SW 1271 (cell line): ENCODE measurements around the gene PICK1.

Experiments
- DNase-seq, 2 experiments: peaks; one replicate each; lab custom pipeline; 2025; lab: John Stamatoyannopoulos, UW

The PICK1 gene

DNA sequence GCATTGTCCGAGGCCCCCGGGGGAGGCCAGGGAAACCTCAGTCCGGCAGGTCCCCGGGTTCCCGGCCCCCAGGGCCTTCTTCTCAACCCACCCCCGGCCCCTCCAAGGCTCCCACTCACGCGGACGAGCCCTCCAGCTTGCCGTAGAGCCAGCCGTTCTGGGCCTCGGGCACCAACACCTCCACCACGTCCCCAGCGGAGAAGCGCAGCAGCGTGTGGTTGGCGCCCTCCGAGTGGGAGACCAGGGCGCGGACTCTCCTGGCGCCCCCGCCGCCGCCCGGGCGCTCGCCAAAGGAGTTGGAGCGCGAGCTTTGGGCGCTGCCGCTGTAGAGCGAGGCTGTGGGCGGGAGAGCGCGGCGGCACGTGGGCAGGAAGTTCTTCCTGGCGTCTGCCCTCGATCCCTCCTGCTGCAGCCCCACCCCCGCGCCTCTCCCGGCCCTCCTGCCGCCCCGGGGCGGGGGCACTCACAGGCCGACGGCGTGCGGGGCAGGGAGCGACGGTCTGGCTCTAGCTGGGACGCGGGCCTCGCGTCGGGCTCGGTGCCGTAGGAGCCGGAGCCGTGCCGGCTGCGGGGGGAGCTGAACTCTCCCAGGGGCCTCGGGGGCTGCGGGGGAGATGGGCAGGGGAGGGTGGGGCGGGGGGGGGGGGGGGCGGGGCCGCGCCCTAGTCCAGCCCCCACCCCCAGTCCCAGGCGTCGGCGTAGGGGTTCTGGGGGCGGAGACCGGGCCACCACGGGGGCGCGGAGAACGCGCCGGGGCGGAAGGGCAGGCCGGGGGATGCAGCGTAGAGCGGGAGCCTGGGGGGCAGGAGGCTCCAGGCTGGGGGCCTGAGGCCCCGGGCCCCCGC, 31.6 kb downstream of the PICK1 start:
- DNase-seq, result no peak

DNA sequence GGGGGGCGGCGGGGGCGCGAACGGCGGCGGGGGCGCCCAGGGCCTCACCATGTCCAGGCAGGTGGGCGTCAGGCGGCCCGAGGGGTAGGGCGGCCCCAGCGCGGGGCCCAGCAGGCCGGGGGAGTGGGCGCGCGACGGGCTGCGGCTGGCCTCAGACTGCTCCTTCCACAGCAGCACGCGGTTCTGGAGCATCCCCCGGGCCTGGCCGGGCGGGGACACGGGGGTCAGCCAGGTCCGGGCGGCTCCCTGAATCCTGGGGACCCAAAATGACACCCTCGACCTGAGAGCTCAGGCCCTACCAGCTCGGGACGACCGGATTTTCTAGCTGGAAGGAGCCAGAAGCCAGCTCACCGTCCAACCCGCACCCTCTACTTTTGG, 32.3 kb downstream of the PICK1 start:
- no peak for DNase-seq

DNA sequence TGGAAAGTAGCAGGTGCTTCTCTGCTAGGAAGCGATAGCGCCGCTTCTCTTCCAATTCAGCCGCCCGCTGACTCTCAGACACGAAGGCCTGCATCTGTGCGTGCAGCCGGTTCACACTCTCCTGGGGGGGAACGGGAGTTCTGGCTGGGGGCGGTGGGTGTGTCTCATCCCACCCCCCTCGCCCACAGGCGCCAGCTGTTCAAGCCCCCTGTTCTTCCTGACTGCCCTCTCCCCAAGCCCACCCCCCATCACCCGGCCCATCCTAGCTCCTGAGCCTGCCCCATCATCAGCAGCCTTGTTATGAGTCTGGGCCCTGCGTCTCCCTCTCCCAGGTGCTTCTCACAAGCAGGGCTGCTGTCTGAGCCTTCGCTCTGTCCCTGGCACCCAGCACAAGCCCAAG, 39.9 kb downstream of the PICK1 start:
- no peak for DNase-seq

DNA sequence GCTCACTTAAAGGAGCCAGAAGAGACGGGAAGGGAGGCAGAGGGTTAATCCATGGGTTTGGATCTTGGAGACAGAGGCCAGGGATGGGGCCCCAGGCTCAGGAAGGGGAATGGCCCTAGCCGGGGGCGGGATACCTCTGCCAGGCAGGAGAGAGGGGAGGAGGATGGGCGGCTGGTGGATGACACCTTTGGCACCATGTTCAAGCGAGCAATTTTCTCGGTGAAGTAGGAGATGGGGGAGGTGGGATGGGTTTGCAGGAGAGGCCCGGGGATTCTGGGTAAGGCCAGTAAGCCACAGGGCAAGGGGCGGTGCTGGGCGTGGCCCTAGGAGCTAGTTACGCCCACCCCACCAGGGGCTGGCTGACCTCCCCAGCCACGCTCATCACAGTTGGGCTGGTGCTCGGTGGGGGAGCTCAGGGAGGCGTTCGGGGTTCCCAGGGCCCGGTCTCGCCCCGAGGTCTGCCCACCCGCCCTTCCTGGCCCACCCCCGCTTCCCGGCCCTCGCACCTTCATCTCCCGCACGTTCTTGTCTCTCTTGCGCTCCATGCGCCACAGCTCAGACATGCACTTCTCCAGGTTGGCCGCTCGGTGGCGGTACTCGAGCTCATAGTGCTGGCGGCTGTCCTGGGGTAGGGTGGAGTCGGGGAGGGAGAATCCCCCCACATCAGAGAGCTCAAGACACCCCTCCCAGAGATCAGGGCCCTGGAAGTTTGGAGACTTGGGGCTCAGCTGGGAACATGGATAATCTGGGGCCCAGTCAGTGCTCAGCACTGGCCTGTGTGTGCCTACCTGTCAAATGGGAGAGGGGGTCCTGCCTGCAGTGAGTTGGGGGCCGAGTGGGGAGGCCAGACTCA, 40.6 kb downstream of the PICK1 start:
- no peak for DNase-seq

DNA sequence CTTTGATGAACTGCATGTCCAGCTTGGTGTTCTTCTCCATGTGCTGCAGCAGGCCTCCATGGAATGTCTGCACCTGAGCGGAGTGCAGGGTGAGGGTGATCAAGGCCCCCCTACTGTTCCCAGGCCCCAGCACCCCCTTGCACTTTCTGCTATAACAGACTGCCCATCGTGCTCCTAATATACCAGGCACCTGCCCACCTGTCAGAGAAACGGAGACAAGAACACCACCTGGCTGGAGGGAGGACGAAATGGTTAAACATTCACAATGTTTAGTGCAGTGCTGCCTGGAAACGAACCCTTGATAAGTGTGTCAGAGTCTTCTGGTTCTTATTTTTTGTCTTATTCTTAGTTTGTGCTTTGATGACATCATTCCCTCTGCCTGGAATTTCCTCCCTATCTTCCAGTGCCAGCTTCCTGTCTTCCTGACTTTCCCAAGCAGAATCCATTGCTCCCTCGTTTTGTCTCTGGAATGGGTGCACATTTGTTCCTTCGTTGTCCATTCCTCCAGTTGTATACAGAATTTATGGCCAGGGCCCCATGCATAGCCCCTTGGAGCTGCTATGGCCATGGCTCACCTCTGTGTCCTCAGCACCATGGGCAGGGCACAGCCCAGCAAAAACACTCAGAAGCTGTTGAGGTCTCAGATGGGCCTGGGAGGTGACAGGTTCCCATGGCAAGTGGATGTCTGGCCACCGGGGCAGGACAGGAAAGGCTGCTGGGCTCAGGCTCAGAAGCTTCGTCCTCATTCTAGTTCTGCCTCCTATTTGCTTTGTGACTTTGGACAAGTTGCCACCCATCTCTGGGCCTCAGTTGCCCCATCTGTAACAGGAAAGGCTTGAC, 41.4 kb downstream of the PICK1 start:
- peak in 1 of 2 experiments; percentile 3 for DNase-seq

DNA sequence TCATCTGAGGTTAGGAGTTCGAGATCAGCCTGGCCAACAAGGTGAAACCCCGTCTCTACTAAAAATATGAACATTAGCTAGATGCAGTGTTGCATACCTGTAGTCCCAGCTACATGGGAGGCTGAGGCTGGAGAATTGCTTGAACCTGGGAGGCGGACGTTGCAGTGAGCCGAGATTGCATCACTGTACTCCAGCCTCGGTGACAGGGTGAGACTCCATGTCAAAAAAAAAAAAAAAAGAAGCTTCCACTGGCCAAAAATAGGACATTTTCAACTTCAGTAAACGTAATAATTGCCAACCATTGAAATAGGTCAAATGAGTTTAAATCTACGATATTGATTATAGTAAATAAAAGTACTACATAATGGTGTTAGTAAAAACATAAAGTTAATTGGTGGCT, 46.4 kb downstream of the PICK1 start:
- DNase-seq, result no peak

DNA sequence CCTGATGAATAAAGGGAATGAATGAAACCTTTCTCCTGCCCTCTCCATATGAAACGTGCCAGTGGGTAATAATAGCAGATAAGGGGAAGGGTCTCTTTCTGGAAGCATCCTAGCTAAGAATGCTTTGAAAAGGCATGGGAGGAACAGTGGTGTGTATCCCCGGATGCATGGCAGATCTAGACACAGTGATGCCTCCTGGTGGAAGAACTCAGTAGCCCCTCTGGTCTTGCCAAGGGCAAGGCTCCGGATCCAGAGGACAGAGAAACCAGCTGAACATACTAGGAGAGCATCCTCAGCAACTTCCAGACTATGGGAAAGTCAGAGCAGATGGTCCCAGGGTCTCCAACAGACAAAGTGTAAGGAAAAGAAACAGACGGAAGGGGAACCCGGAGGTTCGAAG, 46.9 kb downstream of the PICK1 start:
- DNase-seq, result peak in 1 of 2 experiments; percentile 5

DNA sequence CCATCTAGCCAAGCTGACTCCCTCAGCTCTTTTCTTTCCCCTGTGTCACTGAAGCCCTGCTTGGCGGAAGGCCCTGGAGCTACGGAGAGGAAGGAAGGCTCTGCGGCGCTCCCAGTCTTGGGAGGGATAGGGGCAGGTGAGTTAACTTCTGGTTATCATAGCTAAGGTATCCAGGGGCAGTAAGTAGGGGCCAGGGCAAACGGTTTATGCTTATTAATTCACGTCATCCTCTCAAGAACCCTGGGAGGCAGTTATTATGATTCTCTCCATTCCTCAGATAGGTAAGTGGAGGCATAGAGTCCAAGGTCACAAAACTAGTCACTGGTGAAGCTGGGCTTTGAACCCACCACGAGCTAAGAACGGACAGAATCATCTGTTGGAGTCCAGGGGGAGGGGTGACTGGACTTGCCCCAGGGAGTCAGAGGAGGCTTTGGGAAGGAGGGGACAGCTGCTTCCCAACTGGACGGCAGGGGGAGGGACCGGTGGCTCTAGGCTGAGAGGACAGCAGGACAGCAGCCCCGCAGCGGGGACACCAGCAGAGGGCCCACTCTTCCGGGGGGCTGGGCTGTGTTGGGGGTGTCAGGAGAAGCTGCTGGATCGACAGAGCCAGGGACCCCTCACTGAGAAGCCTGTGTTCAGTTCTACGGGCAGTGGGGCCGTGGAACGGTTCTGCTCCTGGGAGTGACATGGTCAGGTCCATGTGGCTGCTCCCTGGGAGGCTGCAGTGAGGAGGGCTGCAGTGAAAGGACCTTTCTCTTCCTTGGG, 49.8 kb downstream of the PICK1 start:
- DNase-seq, result no peak

DNA sequence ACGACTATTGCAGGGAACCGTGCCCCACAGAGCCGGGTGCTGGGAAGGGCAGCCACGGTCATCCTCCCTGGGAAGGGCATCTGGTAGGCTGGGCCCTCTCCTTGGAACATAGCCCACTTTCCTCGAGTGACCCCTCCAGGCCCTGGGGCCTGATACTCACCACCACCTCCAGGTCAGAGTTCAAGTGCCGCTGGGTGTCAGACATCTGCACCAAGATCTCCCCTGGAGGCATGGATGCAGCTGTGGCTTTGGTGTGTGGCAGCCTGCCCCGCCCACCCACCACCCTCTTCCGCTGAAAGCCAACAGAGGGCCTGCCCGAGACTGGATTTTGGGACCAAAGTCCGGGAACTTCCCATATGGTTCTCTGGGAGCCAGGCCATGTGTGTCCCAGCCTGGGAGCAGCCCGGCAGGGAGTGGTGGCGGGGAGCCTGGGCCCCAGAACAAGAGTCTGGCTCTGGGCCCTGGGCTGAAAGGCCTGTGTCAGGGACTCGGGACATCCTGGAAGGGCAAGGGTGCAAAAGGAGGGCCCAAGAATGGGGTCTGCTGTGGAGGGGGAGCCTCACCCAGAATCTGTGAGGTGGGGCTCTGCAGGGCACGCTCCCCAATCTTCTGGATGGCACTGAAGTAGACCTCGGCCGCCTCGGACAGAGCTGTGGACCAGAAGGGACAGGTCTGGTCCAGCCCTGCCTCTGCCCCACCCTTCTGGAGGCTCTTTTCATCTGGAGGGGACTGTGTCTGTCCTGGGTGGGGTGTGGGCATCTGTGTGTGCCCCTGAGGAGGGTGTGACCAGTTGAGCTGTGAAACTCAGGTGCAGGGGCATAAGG, 50.7 kb downstream of the PICK1 start:
- no peak for DNase-seq

DNA sequence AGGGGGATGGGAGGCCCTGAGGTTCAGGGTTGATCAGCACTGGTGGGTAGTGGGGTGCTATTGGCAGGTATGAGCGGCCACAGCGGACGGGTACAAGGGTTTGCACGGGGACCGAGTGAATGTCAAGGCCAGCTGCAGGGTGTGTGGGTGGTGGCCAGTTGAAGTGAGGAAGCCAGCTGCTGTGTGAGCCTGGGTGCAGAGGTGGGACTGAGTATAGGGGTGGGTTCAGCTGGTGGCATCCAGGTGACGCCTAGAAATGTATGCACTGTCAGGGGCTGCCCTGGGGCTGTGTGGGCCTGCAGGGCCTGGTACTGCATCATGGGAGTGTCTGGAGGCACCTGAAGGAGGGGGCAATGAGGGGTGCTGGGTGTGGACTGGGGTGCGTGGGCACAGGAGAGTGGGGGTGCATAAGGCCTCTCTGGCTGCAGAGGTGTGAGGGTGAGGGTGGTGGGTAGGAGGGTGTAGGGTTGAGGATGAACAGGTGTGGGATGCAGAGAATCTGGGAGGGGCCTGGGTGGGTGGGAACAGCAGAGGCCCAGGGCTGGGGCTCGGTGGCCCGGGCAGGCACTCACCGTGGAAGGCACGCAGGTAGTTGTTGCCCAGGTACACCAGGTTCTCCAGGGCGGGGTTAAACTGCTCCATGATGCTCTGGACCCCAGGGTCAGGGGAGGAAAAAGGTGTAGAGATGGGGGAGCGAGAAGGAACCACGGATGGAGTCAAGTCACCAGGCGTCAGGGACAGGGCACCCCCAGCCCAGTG, 51.5 kb downstream of the PICK1 start:
- no peak for DNase-seq

DNA sequence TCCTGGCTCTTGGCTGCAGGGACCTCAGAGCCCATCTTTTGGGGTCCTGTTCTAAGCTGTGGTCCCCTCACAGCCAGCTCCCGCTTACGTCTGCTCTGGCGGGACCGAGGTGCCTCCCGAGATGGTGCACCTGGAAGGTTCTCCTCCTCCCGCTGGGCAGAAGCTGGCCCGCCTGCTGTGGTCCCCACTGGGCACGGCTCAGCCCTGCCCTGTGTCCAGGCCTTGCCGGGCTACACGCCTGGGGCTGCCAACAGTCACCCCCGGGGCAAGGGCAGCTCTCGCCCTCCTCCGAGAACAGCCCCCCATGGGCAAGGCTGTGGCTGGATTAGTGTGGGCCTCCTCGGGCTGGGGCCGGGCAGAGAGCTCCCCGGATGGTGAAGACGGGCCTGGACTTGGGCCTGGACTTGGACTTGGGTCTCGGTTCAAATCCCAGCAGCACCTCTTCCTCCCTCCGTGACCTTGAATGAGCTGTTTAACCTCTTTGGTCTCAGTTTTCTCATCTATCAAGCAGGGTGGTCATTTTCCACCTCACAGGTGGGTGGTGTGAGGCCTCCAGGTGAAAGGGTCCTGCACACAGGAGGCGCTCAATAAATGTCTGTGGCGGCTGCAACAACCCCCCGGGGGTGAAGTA, 52.3 kb downstream of the PICK1 start:
- DNase-seq, result no peak

DNA sequence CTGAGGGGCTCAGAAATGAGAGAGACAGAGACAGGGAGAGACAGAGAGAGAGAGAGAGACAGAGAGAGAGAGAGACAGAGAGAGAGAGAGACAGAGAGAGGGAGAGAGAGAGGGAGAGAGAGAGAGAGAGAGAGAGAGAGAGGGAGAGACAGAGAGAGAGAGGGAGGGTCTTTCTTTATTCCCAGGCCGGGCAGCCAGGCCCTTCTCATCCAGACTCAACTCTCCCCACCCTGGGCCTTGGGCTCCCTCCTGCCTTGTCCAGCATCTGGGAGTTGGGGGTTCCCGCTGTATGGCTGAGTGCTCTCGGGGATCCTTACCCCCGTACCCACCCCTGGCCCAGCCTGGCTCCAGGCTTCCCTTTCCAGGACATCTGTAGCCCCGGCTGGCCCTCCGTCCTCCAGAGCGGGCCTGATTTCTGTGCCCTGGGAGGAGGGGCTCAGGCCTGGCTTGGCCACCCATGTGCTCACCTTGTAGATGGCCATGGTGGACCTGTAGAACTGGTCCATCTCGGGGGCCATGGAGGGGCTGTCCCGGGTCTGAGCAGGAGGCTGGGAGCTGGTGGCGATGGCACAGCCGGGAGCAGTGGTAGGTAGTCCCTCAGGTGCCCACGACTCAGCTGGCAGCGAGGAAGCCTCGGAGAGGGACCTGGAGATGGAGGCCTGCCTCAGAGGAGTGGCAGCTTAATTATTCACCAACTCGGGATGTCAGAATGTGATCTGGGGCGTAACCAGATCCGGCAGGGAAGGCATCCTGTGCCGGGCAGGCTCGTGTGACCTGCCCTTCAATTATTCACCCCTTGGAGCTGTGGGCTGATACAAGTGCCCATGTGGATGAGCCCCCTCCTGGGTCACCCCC, 53.0 kb downstream of the PICK1 start, which contains the start of gene BAIAP2L2:
Gene BAIAP2L2 (minus strand): TSS at position 677 of the 855 bp plus-strand sequence. CDS start 159 bp downstream, at position 518.
- no peak for DNase-seq

DNA sequence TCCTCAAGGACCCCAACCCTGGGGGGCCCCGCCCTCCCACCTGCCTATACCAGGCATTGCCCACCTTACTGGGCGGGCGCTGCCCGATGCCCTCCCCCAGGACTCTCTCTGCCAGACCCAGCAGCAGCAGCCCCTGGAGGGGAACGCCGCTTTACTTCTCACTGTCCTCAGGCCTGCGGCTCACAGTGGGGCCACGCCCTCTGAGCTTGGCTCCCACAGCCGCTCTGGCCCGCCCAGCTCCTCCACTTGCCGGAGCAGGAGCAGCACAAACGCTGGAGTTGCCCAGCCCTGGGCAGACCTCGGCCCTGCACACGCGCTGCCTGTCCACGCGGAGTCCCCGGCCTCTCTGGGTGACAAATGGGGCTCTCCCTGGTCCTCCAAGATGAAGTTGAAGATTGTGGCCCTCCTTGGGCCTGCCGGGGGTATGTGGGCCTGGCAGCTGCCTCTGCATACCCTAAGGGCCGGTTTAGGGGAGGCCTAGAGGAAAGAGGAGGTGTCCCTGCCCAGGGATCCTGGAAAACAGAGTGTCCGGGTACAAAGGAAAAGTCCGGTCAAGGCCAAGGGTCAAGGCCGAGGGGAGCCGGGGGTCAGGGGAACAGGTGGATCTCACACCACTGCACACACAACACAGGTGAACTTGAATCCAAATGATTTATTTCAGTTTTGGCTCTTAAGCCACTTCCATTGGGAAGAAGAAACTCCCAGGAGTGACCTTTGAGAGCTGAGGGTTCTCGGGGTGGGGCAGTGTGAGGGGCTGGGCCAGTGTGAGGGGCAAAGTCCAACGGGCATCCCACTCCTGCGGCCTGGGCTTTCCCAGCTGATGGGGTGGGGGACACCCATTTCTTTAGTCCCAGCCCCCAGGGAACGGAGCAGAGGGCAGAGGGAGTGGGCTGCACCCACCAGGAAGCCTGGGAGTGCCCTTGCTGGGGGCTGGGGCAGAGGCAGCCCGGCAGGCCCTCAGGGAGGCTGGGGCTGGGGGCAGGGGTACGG, 54.0 kb downstream of the PICK1 start:
- no peak for DNase-seq

DNA sequence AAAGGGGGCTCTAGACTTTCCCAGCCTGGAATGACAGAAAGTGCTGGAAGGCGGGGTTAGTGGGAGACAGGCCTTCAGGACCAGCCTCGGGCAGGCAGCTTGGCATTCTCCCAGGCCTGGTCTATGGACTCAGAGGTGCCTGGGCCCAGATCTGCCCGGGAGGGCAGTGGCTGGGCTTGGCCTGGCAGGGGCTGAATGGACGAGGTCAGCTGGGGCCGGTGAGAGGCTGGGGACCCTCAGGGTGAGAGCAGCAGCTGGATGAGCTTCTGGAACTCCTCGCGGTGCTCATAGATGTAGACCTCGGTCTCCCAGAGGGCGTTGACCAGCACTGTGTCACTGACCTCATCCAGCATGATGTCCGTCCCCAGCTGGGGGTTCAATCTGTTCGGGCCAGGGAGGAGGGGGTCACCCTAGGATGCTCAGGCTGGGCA, 54.7 kb downstream of the PICK1 start:
- no peak for DNase-seq

DNA sequence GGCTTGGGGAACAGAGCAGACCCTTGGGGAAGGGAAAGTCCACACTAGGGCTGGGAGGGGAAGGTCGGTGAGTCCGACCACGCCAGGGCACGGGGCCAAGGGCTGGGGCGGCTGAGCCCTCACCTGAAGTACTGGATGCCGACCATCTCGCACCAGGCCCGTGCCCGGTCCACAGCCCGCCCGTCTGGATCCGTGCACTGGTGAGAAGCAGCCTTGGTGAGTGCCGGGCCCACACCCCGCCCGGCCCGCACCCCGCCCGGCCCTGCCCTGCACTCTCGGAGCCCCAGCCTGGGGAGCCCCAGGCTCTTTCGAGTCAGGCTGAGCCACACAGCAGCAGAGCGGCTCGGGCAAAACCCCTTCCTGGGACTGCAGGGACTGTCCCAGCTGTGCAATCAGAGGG, 55.2 kb downstream of the PICK1 start:
- no peak for DNase-seq

DNA sequence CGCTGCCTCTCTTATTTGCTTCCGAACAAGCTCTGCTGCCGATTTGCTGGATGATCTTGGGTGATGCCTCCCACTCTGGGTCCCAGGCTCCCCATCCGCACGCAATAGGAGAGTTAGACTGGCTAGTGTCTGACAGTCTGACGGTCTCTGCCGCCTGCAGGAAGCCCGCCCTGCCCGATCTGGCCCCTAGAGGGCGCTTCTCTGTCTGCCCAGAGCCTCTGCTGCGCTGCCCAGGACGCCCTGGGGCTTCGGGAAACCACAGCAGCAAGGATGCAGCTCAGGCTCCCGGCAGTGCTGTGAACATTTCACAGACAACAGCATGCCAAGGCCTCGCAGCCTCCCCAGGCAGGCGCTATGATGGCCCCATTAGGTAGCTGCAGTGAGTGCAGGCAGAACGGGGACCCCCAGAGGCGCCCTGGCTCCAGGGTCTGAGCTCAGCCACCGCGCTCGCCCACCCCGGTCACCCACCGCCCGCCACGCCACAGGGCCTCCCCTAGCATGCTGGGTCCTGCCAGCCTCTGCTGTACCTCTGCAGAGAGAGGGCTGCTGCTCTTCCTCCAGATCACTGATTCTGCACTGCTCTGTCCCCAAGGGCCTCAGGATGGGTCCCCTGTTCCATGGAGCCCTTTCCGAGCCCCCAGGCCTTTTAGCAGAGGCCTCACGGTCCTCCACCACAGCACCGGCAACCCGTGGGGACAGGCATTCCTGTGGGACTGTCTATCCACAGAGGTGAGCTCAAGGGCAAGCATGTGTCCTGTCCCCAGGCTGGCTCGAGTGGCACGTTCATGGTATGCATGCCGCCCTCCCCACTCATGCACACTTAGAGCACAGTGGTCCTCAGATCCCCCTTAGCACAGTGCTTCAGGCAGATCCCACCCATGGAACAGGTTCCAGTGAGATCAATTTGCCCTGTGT, 57.5 kb downstream of the PICK1 start:
- DNase-seq, result peak in 1 of 2 experiments; percentile 66
